Astrocyte (in vitro differentiated cells and primary cell): ENCODE measurements around the gene OXLD1.

Experiments used
- CTCF ChIP-seq: IDR thresholded peaks from 2 replicates; pipeline ENCODE4 v1.5.1; 2011; ENCODE audit warnings: low read depth, mild to moderate bottlenecking, inconsistent platforms, low read length, moderate library complexity; ENCODE audit not compliant: insufficient read depth
- EZH2 ChIP-seq: IDR thresholded peaks from 2 replicates; pipeline ENCODE4 v1.6.1; 2012; ENCODE audit warnings: mild to moderate bottlenecking, low read length, inconsistent platforms; ENCODE audit not compliant: insufficient read depth

DNA sequence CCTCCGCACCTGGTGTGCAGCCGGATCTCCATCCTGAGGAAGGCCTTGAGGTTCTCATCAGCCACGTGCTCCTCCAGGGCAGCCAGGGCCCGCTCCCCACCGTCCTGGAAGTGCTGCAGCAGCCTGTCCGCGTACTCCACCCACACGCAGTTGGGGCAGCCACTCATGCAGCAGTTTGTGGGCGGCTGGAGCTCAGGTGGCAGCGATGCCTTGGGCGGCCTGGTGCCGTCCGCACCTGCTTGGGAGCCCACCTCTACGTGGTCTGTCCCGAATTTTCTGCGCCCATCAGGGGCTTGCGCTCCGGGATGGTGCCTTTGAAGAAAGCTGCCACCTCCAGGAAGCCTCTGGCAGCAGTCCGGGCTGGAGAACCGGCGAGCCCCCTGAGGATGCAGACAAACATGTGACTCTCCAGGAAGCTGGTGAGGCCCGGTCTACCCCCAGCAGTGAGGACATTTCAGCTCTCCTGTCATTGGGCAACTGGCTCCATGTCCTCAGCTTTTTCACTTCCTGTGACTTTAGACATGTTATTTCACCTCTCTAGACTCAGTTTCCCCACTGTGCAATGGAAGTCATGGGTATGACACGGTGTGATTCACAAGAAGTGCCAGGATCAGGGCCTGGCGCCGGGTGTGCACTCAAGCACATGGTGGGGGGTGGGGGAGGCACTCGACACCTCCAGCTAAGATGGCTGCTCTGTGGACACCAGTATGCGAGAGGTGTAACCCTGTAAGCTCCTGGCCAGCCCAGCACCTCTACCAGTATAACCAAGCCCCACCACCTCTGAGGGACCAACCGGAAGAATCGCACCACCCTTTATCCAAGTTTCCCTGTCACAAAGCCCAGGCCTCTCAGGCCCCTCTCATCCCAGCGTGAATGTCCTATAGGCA is 957 bp downstream of the OXLD1 start:
- no peak for TF ChIP-seq EZH2
- no peak for TF ChIP-seq CTCF
